HG02852 (cell line): ENCODE results near the gene SPAG9.

Source experiments
- ATAC-seq: cut with Tn5 transposase; IDR thresholded peaks from one replicate; pipeline ENCODE4 v1.9.1; 2021; ENCODE audit warnings: mild to moderate bottlenecking, moderate library complexity; ENCODE audit not compliant: unreplicated experiment

SPAG9 gene

GRCh38 chr17:50959341-50959740, 161.3 kb downstream of the SPAG9 start:
- ATAC-seq = no peak

GRCh38 chr17:50957600-50958575, 162.8 kb downstream of the SPAG9 start:
- no peak for ATAC-seq

- peak; percentile 72 for ATAC-seq
These were observed 163.7 kb downstream of the SPAG9 start for GRCh38 chr17:50956750-50957523.

GRCh38 chr17:50956409-50956749, 164.3 kb downstream of the SPAG9 start:
- no peak for ATAC-seq

GRCh38 chr17:50955667-50956120, 165.0 kb downstream of the SPAG9 start:
- no peak for ATAC-seq

- ATAC-seq = no peak
These were observed 165.5 kb downstream of the SPAG9 start for GRCh38 chr17:50955160-50955559.

- ATAC-seq = no peak
These were observed 166.0 kb downstream of the SPAG9 start for GRCh38 chr17:50954641-50955121.

- ATAC-seq = no peak
These were observed 166.7 kb downstream of the SPAG9 start for GRCh38 chr17:50953831-50954601.

GRCh38 chr17:50953518-50953830, 167.2 kb downstream of the SPAG9 start:
- no peak for ATAC-seq

- no peak for ATAC-seq
These were observed 167.8 kb downstream of the SPAG9 start for GRCh38 chr17:50952889-50953288.

GRCh38 chr17:50952013-50952412, 168.7 kb downstream of the SPAG9 start:
- no peak for ATAC-seq

GRCh38 chr17:50949989-50950877, 170.4 kb downstream of the SPAG9 start:
- ATAC-seq = peak; percentile 63

GRCh38 chr17:50949128-50949988, 171.3 kb downstream of the SPAG9 start:
- no peak for ATAC-seq

GRCh38 chr17:50948711-50949110, 172.0 kb downstream of the SPAG9 start:
- ATAC-seq = no peak

GRCh38 chr17:50947782-50948543, 172.7 kb downstream of the SPAG9 start:
- ATAC-seq = no peak

GRCh38 chr17:50946891-50947781, 173.5 kb downstream of the SPAG9 start:
- ATAC-seq = no peak

GRCh38 chr17:50946223-50946890, 174.3 kb downstream of the SPAG9 start:
- ATAC-seq = no peak
